ENCODE results near the gene CFAP157.

The CFAP157 gene

GRCh38 chr9:127732444-127732843, 25.7 kb downstream of the CFAP157 start:
- no peaks in the 10 kb centered on the region for H3K9me3 Mint-ChIP-seq
- no peak overlapping the region for H3K27ac Mint-ChIP-seq
- H3K4me3 Mint-ChIP-seq, result no peak overlapping the region
- H3K36me3 Mint-ChIP-seq (ENCODE audit: low read depth), result peaks cover 1% of the 10 kb centered on the region
- DNase-seq (no peak), ATAC-seq (no peak)
- peaks cover 18% of the 10 kb centered on the region for H3K4me1 Mint-ChIP-seq
- H3K27me3 Mint-ChIP-seq, result no peaks in the 10 kb centered on the region

- peaks cover 4% of the 10 kb centered on the region for H3K36me3 Mint-ChIP-seq (ENCODE audit: low read depth)
- H3K9me3 Mint-ChIP-seq, result no peaks in the 10 kb centered on the region
- no peak for ATAC-seq
- H3K27me3 Mint-ChIP-seq, result no peaks in the 10 kb centered on the region
- DNase-seq, result no peak
- peaks cover 18% of the 10 kb centered on the region for H3K4me1 Mint-ChIP-seq
- H3K4me3 Mint-ChIP-seq, result peak overlapping the region; percentile 82
- peak overlapping the region; percentile 32 for H3K27ac Mint-ChIP-seq
Observed at GRCh38 chr9:127733614-127734013, 26.8 kb downstream of the CFAP157 start.

GRCh38 chr9:127734247-127734746, 27.5 kb downstream of the CFAP157 start:
- Mint-ChIP-seq H3K4me1 (peaks cover 18% of the 10 kb centered on the region), H3K27me3 (no peaks in the 10 kb centered on the region), H3K36me3 (ENCODE audit: low read depth) (peaks cover 8% of the 10 kb centered on the region), H3K4me3 (peak overlapping the region; percentile 82), H3K9me3 (no peaks in the 10 kb centered on the region), H3K27ac (peak overlapping the region; percentile 75)
- no peak for DNase-seq
- no peak for ATAC-seq

- H3K27me3 Mint-ChIP-seq, result no peaks in the 10 kb centered on the region
- H3K27ac Mint-ChIP-seq, result peak within 1 kb of the TSS; percentile 90
- H3K9me3 Mint-ChIP-seq, result no peaks in the 10 kb centered on the region
- DNase-seq (peak; percentile 99), ATAC-seq (peak; percentile 92)
- peaks cover 8% of the 10 kb centered on the region for H3K36me3 Mint-ChIP-seq (ENCODE audit: low read depth)
- peaks cover 18% of the 10 kb centered on the region for H3K4me1 Mint-ChIP-seq
- H3K4me3 Mint-ChIP-seq, result peak within 1 kb of the TSS; percentile 82
Observed at GRCh38 chr9:127734747-127735529, 28.1 kb downstream of the CFAP157 start, which contains the start of gene TOR2A. Gene TOR2A (minus strand): TSS chr9:127735294. CDS start chr9:127735270, 24 bp downstream.

- Mint-ChIP-seq H3K4me3 (peak overlapping the region; percentile 82), H3K36me3 (ENCODE audit: low read depth) (peaks cover 8% of the 10 kb centered on the region), H3K27me3 (no peaks in the 10 kb centered on the region), H3K4me1 (peaks cover 18% of the 10 kb centered on the region), H3K27ac (peak overlapping the region; percentile 90), H3K9me3 (no peaks in the 10 kb centered on the region)
- ATAC-seq, result no peak
- no peak for DNase-seq
Observed at GRCh38 chr9:127735530-127736185, 28.9 kb downstream of the CFAP157 start.

- ATAC-seq, result no peak
Observed at GRCh38 chr9:127738666-127739065, 31.9 kb downstream of the CFAP157 start.

GRCh38 chr9:127739614-127740330, 33.0 kb downstream of the CFAP157 start:
- Mint-ChIP-seq H3K27me3 (no peaks in the 10 kb centered on the region), H3K9me3 (no peaks in the 10 kb centered on the region), H3K36me3 (ENCODE audit: low read depth) (peaks cover 11% of the 10 kb centered on the region), H3K4me1 (peaks cover 6% of the 10 kb centered on the region), H3K4me3 (no peak overlapping the region), H3K27ac (no peak overlapping the region)
- ATAC-seq (no peak), DNase-seq (no peak)

More at GRCh38 chr9:127738666-127739065, 31.9 kb downstream of the CFAP157 start:
- no peaks in the 10 kb centered on the region for H3K27me3 Mint-ChIP-seq
- no peaks in the 10 kb centered on the region for H3K9me3 Mint-ChIP-seq
- H3K4me1 Mint-ChIP-seq, result peaks cover 15% of the 10 kb centered on the region
- no peak overlapping the region for H3K4me3 Mint-ChIP-seq
- no peak for DNase-seq
- H3K36me3 Mint-ChIP-seq (ENCODE audit: low read depth), result peaks cover 11% of the 10 kb centered on the region
- no peak overlapping the region for H3K27ac Mint-ChIP-seq

- Mint-ChIP-seq H3K27ac (no peak overlapping the region), H3K36me3 (ENCODE audit: low read depth) (peaks cover 11% of the 10 kb centered on the region), H3K4me3 (no peak overlapping the region), H3K4me1 (peaks cover 6% of the 10 kb centered on the region), H3K9me3 (no peaks in the 10 kb centered on the region), H3K27me3 (no peaks in the 10 kb centered on the region)
- no peak for DNase-seq
- no peak for ATAC-seq
Observed at GRCh38 chr9:127741831-127742434, 35.1 kb downstream of the CFAP157 start.

- no peak overlapping the region for H3K4me3 Mint-ChIP-seq
- ATAC-seq, result peak; percentile 31
- no peak overlapping the region for H3K27ac Mint-ChIP-seq
- peaks cover 12% of the 10 kb centered on the region for H3K4me1 Mint-ChIP-seq
- no peak for DNase-seq
- H3K9me3 Mint-ChIP-seq, result no peaks in the 10 kb centered on the region
- H3K27me3 Mint-ChIP-seq, result no peaks in the 10 kb centered on the region
- peaks cover 14% of the 10 kb centered on the region for H3K36me3 Mint-ChIP-seq (ENCODE audit: low read depth)
Observed at GRCh38 chr9:127742435-127743088, 35.8 kb downstream of the CFAP157 start.

- Mint-ChIP-seq H3K4me3 (no peak overlapping the region), H3K36me3 (ENCODE audit: low read depth) (peaks cover 18% of the 10 kb centered on the region), H3K27ac (no peak overlapping the region), H3K9me3 (no peaks in the 10 kb centered on the region), H3K27me3 (no peaks in the 10 kb centered on the region), H3K4me1 (peaks cover 16% of the 10 kb centered on the region)
- ATAC-seq (no peak), DNase-seq (no peak)
Observed at GRCh38 chr9:127744398-127745110, 37.8 kb downstream of the CFAP157 start.

GRCh38 chr9:127746959-127747569, 40.3 kb downstream of the CFAP157 start:
- Mint-ChIP-seq H3K27ac (no peak overlapping the region), H3K36me3 (ENCODE audit: low read depth) (peaks cover 21% of the 10 kb centered on the region), H3K9me3 (no peaks in the 10 kb centered on the region), H3K27me3 (no peaks in the 10 kb centered on the region), H3K4me1 (peaks cover 16% of the 10 kb centered on the region), H3K4me3 (no peak overlapping the region)
- ATAC-seq (peak; percentile 71), DNase-seq (no peak)

- no peak overlapping the region for H3K4me3 Mint-ChIP-seq
- no peak for ATAC-seq
- H3K27me3 Mint-ChIP-seq, result no peaks in the 10 kb centered on the region
- no peak for DNase-seq
- H3K4me1 Mint-ChIP-seq, result peaks cover 16% of the 10 kb centered on the region
- H3K9me3 Mint-ChIP-seq, result no peaks in the 10 kb centered on the region
- peaks cover 18% of the 10 kb centered on the region for H3K36me3 Mint-ChIP-seq (ENCODE audit: low read depth)
- H3K27ac Mint-ChIP-seq, result no peak overlapping the region
Observed at GRCh38 chr9:127749090-127749787, 42.5 kb downstream of the CFAP157 start.
